Effector CD4-positive, alpha-beta T cell (primary cell): Measurements from ENCODE around the gene PKD1.
"Not testable (repeated sequence)": the region's sequence is repeated elsewhere in the genome, so short reads cannot be mapped to it uniquely, and the experiment has no call there.

ENCODE experiments used
- DNase-seq: peaks from one replicate; pipeline ENCODE4 v3.0.0-alpha.2; 2020

PKD1 gene

DNA sequence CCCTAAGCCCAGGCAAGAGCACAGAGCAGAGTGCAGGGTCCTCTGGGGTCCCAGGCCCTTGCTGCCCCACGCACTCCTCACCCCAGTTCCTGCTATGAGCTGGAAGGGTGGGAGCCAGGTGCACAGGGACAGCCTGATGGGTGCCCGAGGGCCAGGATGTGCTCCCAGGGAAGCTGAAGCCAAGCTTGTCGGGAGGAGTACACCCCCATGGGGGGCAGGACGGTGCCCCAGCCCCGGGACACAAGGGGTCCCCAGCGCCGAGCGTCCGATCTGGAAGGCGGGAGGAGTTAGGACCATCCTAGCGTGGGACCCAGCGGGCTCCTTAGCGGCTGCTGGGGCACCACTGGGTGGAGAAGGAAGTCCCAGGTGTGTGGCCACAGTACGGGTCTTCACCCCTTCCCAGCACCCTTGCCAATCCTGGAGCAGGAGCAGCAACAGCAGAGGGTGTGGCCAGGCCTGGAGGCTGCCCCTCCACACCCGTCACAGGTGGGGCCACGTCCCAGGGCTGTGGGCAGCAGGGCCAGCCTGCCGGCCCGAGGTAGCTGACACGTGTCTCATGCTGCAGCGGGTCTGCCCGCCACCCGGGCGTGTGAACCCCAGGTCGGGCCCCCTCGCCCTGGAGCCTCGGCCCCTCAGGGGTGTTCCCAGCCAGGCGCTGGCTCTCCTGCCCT, 11.9 kb downstream of the PKD1 start:
- DNase-seq, result not testable (repeated sequence)

DNA sequence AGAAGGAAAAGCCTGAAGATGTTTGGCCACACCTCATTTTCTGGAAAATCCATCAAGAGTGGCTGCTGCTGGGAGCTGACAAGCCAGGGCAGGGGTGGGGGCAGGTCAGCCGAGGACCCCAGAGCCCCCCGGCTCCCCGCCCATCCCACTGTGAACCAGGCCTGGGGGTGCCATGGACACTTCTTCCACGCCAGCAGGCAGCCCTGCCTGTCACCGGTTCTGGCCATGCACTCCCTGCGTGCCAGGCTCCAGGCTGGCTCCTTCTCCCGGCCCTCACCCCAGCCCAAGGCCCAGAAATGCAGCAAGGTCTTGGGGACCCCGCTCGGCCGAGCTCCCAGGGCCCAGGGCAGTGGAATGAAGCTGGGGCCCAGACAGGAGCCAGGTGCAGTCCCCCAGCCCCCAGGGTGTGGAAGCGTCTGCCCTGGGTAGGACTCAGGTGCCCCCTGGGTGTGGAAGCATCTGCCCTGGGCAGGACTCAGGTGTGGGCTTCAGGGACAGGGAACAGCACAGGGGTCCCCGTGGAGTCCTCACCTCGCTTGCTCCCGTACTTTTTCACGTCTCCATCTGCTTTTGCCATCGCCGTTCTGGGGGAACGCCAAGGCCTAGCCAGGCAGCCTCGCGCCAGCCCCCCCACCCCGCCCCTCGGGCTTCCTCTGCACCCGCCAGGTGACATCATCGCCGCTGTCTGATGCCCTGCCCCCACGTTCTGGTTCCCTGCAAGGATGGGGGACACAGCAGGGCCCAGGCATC, 12.6 kb downstream of the PKD1 start:
- not testable (repeated sequence) for DNase-seq

DNA sequence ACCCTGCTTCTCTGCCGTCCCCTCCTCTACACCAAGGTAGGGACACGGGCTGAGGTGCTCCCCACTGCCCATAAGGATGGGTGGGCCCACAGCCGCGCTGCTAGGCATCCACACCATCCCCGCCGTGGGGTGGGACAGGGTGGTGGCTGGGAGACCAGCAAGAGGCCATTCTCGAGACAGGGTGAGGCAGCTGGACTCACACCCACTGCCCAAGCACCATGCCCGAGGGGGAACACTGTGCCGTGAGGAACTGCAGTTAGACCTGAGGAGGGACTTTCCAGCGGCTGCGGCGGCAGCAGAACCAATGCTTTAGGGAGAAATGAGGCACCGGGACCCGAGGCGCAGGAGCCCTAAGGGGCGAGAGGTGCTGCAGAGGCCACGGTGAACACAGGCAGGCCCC, 13.3 kb downstream of the PKD1 start:
- no peak for DNase-seq

DNA sequence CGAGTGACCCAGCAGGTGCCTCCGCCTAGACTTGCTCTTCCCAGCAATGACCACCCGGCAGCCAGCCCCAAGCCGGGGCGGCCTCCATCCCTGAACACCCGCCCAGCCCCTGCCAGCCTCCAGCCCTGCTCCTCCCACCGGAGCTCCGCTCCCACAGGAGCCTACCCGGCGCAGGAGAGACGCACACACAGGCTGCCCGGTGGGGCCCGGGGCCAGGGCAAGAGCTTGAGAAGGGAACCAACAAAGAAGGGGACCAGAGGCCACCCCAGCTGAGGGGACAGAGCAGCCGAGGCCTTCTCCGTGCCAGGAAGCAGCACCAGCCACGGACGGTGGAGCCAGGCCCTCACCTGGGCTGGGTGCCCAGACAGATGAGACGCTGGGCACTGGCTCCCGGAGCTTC, 13.8 kb downstream of the PKD1 start:
- DNase-seq, result no peak

DNA sequence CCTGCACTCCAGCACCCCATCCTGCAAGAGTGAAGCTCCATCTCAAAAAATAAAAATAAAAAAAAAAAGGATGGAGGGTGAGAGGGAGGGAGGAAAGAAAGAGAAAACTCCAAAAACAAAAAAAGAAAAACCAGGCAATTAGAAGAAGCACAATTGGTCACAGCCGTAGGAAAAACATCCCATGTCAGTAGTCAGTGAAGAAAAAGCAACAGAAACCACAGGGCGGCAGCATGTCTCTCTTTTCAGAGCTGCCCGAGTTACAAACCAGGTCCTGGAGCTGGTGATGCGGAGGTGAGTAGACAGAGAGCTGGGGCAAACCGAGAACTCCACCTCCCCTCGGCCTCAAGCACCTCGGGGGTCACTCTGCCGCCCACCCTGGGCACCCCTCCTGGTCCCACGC, 14.4 kb downstream of the PKD1 start:
- DNase-seq, result not testable (repeated sequence)

DNA sequence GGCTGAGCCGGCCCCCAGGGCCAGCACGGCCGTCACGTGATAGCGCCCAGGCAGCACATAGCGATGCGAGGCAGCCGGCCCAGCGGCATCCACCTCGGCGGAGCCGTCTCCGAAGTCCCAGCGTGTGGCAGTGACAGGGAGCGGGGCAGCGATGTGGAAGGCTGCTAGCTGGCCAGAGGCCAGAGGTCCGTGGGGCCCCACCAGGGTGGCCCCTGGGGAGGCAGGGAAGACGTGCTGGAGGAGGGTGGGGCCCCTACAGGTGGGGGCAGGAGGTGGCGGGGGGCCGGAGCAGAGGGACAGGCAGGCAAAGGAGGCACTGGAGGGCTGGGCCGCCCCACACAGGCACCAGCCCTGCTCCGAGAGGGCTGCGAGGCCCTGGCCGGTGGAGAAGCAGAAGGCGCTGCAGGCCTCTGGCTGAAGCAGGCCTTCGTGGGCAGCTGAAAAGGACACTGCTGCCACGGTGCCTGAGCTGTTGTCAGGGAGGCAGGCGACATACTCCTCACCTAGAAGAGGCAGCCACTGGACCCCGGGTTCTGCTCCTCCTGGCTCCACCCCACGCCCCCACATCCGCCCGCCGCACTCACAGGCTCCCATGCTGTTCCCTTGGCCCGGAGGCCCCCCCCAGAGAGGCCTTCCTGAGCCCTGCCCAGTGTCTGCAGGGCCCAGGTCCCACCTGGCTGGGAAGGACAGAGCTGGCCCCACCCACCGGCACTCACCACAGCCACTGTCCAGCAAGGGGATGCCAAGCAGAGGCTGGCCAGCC, 17.6 kb downstream of the PKD1 start:
- not testable (repeated sequence) for DNase-seq

DNA sequence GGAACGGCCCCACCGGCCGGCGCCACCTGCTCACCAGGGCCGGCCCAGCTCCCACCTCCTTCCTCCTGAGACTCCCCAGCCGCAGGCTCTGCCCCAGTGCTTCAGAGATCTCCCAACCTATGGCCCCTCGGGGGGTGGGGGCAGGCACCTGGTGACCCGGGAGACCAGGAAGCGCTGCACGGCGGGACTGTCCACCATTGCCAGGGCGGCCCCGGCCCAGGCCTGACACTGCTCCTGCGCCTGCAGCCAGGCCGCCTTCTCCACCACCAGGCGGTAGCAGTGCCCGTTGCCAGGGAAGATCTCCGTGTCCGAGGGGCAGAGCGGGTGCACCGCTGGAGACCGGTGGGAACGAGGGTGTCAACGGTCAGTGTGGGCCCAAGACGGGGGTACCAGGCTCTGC, 18.4 kb downstream of the PKD1 start:
- not testable (repeated sequence) for DNase-seq

DNA sequence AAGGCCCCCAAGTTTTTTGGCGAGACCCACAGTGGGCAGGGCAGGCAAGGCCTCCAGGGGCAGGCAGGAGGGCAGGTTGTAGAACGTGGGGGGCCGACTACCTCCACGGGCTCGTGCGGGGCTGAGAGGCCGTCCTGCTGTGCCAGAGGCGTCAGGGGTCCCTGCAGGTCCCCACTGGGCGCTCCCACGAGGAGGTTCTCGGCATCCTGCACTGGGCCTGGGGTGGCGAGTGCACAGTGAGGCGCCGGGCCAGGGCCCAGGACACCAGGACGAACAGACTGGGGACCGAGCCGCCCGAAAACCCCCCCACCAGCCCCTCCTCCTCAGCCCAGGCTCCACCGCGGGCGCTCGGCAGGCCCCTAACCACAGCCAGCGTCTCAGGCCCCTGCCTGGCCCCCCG, 19.3 kb downstream of the PKD1 start:
- DNase-seq, result not testable (repeated sequence)

DNA sequence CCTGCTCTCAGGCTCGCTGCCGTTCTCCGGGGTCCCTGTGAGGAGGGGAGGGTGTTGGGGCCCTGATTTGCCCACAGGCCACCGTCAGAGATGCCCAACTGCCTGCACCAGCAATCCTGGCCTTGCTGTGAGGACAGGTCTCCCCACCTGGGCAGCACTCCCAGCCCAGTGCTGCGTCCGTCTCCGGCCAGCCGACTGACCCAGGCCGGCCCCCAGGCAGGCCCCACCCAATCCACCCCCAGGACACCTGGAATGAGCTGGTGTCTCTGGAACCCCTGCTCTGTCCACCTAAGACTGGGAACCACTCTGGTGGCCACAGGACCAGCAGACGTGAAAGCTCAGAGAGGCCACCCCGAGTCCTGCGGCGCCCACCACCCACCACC, 20.1 kb downstream of the PKD1 start:
- no peak for DNase-seq

DNA sequence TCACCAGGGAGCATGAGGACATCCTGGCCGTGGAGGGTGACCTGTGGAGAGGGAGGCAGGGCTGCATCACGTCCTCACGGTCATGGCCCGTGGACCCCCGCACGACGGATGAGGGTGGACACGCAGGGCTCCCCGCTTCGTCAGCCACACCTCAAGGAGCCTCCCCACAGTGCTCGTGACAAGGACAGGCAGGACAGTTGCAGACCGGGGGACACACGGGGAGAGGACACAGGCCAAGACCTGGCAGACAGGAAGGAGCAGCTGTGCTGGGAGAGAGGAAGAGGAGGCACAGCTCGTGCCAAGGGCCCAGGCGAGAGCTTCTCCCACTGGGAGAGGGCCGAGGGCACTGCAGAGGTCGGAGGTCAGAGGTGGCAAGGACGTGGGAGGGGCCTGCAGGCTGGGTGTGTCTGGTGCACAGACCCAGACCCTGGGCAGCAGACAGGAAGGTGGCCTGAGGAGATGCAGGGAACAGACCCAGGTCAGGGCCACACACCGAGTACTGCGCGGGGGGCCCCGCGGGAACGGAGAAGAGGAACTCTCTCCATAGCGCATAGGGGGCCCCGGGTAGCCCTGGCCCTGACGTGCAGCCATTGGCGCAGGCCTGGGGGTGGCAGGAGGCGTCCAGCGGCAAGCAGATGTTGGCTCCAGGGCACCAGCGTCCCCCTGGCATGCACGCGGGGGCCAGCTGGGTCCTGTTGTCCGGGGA, 20.7 kb downstream of the PKD1 start:
- DNase-seq, result not testable (repeated sequence)

DNA sequence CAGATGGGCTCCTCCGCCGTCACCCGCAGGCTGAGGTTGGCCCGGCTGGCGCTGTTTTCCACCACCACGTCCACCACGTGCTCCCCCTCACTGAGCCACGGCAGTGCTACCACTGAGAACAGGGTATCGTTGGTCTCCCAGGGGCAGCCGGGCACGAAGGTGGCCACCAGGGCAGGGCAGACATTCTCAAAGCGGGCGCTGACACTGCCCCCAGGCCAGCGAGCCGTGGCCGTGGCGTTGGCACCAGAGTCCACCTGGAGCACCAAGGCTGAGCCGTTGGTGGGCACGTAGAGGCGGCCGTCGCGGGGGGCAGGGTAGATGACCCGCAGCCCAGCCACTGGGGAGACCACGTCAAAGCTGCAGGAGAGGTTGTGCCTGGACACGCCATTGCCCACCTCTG, 21.5 kb downstream of the PKD1 start:
- not testable (repeated sequence) for DNase-seq

DNA sequence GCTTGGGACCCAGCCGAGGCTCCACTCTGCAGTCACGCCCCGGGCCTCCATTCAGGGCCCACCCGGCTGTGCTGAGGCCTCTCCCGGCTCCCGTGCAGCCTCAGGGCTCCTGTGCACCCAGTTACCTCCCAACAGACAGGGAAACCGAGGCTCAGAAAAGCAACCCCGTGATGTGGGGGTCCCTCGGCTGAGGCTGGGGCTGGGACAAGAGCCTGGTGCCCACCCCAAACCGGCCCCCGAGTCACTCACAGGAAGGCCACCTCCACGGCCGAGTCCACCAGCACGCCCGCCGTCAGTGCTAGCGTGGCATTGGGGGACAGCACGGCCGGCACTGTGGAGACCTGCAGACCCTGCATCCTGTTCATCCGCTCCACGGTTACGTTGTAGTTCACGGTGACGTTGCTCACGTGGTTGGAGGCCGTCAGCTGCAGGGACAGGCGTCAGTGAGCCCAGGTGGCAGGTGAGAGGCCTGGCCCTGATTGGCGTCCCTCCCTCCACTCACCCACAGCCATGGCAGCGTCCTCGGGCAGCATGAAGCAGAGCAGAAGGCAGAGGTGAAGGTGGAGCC, 23.1 kb downstream of the PKD1 start:
- DNase-seq, result not testable (repeated sequence)

DNA sequence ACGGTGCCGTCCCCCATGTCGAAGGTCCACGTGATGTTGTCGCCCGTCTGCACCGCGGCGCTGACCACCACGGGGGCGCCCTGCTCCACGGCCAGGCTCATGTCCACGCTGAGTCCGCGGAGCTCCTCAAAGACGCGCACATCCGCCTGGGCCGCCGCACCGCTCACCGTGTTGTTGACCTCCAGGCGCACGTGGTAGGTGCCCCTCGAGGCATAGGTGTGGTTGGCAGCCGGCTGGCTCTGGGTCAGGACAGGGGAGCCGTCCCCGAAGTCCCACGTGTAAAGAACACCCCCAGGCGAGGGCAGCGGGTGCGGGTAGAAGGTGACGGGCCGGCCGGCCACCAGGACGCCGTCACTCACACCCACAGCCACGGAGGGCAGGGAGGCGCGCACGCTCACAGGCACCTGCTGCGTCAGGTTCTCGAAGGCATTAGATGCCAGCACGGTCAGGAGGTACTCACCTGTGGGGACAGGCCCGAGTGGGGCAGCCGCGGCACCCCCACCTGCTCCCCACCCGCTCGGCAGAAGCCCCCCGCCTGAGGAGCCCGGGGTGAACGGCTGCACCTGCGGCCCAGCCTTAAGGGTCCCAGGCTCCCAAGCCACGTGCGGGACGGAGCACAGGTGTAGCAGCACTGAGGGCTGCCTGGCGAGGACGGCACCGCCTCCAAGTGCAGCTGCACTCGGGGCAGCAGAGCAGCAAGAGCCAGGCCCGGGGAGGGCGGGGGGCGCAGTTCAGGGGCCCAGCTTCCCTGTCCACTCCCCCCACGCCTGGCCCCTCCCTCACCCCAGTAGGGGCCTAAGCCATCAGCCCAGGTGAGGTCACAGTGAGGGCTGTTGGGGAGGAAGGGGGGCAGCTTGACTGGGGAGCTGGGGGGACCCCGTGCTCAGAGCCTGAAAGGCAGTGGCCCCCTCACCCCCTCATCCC, 24.0 kb downstream of the PKD1 start:
- DNase-seq, result not testable (repeated sequence)

DNA sequence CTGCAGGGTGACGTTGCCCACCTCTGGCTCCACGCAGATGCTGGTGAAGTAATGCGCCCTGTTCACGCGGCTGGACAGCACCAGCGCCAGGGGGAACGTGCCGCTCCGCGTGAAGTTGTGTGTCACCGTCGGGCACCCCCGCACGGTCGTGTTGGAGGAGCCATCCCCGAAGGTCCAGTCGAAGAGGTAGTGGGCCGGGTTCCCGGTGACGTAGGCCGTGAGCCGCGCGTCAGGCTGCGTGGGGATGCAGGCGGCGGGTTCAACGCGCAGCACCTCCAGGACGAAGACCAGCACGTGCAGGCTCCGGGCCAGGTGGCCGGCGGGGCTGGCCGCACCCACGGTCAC, 24.7 kb downstream of the PKD1 start:
- DNase-seq, result not testable (repeated sequence)

DNA sequence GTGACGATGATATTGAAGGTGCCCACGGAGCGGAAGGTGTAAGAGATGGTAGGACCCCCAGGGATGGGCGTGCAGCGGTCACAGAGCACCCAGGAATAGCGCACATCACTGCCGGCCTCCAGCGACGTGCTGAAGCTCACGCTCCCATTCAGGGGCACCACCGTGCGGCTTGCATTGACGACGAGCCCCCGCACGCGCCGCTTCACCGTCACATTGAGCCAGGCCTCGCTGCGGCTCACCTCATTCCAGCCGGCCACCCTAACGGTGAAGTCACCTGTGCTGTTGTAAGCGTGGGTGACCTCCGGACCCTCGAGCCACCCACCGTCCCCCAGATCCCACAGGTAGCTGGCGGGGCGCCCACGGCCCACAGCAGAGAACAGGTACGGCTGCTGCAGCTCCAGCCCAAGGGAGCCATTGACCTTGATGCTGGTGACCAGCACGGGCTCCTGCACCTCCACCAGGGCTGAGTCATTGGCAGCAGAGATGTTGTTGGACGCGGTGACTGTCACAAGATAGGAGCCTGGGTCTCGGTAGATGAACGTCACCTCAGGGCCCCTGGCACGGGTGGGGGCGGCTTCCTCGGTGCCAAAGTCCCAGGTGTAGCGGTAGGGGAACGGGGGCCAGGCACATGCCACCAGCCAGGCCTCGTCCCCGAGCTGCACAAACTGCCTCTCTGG, 25.2 kb downstream of the PKD1 start:
- not testable (repeated sequence) for DNase-seq

DNA sequence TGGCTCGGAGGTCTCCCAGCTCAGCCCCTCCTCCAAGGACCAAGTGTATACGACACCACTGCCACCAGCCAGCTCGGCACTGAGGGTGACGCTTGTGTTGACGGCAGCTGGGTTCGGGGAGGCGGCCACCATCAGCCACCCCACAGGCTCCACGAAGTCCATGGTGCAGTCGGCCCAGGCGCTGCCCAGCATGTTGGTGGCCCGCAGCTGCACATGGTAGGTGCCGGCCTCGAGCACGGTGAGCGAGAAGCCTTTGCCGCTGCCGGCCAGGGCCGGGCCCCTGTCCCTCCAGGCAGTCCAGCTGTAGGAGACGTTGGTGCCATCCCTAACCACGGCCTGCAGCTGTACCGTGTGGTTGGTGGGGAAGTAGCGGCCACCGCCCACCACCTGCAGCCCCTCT, 25.8 kb downstream of the PKD1 start:
- DNase-seq, result not testable (repeated sequence)

DNA sequence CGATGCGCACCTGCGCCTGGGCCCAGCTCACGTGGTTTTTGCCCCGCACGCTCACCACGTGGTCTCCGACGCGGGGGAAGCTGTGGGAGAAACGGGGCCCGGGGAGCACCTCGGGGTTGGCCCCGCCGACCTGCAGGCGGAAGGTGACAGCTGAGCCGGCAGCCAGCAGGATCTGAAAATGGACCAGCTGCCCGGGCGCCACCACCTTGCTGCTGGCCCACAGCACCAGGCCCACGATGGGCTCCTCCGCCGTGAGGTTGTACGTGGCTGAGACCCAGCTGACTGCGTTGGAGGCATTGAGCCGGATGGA, 26.5 kb downstream of the PKD1 start:
- not testable (repeated sequence) for DNase-seq

DNA sequence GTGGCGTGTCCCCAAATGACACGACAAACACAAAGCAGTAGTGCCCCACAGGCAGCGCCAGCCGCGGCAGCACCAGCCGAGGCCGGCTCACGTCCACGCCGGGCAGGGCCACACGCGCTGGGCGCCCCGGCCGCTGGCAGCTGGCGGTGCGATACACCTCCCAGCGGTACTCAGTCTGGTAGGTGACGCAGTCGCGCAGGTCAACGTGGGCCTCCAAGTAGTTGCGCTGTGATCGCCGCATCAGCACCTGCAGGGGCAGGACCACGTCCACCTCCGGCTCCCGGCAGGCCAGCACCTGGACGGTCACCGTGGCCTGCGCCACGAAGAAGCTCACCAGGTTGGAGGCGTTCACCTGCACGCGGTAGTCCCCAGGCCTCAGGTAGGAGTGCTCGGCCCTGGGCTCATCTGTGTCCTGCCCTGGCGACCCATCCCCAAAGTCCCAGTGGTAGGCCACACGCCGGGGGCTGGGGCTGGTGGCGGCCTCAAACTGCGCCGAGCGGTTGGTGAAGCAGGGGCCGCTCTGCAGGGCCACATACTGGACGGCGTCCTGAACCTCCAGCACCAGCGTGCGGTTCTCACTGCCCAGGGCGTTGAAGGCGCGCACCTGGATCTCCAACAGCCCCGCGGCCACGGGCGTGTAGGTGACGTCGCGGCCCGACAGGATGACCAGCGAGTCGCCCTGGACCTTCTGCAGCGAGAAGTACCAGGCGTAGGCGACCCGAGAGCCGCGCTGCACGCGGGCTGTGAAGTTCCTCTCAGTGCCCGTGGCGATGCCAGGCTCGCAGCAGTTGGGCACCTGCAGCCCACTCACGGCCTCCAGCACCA, 27.0 kb downstream of the PKD1 start:
- not testable (repeated sequence) for DNase-seq

DNA sequence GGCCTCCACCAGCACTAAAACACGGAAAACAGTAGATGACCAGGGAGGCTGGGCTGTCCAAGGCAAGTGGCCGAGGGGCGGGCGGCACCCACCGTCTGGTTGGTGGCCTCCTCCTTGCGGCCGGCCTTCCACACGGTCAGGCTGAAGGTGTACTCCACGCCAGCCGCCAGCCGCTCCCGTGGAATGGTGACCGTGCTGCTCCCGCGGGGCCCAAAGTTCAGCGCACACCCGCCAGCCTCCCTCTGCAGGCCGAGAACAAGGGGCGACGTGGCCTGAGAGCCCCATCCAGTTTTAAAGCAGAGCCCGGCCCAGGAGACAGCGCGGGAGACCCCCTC, 27.9 kb downstream of the PKD1 start:
- not testable (repeated sequence) for DNase-seq

DNA sequence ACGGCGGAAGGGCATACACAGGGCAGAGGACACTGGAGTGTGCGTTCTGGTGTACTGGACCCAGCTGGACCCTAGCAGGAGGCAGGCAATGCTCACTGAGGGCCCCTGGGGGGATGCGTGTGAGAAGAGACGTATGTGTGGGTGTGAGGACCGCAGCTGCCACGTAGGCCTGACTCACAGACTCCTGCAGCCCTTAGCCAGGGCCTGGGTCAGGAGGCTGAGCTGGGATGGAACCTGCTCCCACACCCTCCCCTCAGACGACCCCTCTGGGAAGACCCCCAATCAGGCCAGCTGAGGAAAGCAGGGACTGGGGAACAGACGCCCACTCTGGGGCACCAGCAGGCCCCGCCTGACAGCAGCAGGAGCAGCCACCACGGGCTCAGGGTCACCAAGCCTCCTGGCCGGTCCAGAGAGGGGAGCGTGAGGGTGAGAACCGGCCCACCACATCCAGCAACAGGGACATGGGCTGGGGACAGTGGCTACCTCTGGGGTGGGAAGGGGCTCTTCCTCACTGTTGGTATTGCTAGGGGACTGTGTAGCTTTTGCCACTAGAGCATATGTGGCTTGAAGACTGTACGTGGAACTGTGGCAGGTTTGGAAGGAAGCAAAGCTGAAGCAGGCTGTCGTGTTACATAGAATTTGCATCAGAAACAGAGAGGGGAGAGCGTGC, 28.4 kb downstream of the PKD1 start:
- DNase-seq, result not testable (repeated sequence)
